COR-L47 (cell line): ENCODE results near the gene GCC2.
A peak's percentile ranks its signal among the peaks of the same experiment; 100 is the strongest.
"Not testable (repeated sequence)": the region's sequence is repeated elsewhere in the genome, so short reads cannot be mapped to it uniquely, and the experiment has no call there.

Source experiments
- DNase-seq: peaks from one replicate; lab custom pipeline; 2025; lab: John Stamatoyannopoulos, UW

The GCC2 gene, protein sequence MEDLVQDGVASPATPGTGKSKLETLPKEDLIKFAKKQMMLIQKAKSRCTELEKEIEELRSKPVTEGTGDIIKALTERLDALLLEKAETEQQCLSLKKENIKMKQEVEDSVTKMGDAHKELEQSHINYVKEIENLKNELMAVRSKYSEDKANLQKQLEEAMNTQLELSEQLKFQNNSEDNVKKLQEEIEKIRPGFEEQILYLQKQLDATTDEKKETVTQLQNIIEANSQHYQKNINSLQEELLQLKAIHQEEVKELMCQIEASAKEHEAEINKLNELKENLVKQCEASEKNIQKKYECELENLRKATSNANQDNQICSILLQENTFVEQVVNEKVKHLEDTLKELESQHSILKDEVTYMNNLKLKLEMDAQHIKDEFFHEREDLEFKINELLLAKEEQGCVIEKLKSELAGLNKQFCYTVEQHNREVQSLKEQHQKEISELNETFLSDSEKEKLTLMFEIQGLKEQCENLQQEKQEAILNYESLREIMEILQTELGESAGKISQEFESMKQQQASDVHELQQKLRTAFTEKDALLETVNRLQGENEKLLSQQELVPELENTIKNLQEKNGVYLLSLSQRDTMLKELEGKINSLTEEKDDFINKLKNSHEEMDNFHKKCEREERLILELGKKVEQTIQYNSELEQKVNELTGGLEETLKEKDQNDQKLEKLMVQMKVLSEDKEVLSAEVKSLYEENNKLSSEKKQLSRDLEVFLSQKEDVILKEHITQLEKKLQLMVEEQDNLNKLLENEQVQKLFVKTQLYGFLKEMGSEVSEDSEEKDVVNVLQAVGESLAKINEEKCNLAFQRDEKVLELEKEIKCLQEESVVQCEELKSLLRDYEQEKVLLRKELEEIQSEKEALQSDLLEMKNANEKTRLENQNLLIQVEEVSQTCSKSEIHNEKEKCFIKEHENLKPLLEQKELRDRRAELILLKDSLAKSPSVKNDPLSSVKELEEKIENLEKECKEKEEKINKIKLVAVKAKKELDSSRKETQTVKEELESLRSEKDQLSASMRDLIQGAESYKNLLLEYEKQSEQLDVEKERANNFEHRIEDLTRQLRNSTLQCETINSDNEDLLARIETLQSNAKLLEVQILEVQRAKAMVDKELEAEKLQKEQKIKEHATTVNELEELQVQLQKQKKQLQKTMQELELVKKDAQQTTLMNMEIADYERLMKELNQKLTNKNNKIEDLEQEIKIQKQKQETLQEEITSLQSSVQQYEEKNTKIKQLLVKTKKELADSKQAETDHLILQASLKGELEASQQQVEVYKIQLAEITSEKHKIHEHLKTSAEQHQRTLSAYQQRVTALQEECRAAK (N-terminal part only)

DNA sequence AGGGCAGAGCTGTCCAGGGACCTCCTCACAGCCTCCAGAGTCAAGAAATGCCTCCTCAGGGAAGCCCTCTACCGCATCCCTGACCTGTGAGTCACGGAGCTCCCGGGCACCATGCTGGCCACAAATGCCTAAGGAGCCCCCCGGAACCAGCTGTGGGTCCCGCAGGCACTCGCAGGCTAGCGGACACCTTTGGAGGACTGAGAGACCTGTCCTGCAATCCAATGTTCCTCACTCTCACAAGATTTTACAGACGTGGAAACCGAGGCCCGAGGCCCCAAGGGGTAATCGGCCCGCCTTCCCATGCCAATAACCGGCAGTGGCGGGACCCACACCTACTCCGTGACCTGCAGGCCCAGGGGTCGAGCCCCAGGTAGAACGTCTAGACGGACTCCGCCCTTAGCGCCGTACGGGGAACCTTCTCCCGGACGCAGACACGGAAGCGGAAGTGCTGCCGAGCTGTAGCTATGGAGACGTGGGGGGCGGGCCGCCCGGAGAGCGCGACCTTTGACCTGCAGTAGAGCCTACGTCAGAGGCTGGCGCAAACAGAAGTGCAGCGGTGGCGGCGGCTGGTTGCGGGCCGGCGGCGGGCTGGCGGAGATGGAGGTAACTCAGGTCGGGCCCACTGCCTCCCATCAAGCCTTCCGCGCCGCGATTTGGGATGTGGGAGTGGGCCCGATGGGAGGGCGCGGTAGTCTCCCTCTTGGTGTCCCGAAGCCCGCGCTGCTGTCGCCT is at the start of gene GCC2:
Gene GCC2 (plus strand): TSS at position 529 of the 732 bp plus-strand sequence. CDS start 69 bp downstream, at position 598.
- DNase-seq: peak; percentile 91

DNA sequence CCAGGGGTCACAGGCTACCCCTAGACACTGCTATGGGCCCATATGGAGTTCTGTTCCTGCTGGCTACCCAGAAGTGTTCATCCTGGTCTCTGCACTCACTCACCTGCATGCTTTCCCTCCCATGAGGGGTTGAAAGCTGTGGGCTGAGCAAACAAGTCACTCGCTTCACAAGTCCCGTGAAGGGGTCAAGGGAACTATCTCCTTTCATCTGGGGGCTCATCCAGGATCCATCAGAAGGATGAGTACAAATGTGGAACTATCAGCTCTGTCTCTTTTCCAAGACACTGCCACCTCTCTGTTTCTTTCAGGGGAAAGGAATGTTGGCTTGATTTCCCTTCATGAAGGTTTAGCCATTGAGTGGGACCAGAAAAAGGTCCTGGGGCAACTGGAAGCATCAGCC is 49.5 kb upstream of the GCC2 start:
- no peak for DNase-seq

DNA sequence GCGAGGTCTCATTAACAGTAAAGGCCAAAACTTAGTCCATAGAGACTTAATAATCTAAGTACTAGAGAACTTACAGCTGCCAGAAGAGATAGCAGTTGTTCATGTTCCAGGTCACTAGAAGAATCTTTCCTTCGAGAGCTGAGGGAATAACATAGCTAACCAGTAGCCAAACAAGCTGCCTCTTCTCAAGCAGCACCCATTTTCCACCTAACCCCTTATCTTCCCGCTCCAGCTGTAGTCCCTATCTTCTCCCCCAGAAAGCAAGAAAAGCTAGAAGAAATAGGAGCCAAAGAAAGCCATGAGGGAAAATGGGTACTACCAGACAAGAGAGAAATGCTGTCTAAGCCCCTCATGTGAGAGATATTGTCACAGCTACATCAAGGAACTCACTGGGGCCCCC is 47.2 kb upstream of the GCC2 start:
- DNase-seq: no peak

DNA sequence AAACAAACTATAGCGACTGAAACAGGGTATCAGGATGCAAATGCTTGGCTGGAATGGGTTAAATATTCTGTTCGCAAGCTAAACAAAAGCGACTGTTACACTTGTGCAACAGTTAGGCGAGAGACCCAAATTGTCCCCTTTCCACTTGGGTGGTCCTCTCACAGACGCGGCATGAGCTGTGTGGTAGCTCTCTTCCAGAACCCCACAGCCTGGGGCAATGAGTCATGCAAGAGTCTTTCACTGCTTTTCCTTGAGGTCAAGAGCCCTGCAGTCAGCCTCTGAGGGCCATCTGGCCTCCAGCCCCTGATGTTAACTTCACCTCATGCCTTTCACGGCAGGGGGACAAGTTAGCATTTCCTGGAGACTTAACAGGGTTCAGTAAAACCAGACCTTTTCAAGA is 45.5 kb upstream of the GCC2 start:
- DNase-seq: no peak

DNA sequence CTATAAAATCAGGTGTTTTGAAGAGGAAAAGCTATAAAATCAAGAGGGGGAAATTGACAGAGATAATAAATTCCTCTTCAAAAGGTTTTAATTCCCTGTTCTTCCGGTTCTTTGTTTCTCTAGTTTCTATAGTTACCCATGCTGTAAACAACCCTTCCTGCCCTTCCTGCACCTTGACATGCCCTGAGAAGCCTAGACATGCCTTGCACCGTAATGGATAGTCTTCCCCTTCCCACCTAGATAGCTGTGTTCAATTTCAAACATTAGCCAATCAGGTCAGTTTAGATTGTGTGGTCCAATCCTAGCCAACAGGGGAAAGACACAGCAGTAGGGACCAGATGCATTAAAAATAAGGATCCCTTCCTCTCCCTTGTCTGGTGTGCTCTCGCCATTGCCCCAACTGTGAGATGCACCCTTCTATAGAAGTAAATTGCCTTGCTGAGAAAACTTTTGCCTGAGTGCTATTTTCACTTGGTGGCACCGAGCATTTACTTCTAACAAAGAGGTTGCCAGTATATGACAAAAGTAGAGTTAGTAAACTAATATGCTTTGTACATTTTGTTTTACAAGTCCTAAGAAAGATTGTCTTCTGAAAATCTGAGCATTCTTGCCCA is 44.1 kb upstream of the GCC2 start:
- DNase-seq: no peak

DNA sequence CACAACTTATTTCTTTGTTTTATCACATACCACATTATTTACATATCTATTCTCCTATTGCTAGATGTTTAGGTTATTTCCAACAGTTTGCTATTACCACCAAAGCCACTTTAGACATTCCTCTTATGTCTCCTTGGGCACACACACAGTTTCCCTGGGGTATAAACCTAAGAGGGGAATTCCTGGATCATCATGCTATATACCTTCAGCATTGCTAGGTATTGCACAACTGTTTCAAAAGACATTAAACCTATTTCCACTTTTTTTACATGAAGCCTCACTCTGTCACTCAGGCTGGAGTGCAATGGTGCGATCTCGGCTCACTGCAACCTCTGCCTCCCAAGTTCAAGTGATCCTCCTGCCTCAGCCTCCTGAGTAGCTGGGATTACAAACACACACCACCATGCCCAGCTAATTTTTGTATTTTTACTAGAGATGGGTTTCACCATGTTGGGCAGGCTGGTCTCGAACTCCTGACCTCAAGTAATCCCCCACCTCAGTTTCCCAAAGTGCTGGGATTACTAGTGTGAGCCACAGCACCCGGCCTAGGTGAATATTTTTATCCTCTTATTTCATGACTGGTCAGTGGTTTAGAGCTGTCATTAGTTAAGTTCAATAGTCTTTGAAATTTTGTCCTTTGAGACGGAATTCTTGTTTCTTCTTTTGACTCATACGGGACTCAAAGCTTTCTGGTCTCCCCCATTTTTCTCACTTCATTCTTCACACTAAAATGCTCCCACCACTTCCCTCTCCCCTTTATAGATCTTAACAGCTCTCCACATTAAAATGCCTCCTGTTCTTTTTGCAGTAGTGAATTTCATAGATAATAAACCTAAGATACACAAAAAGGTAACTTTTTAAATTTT is 40.9 kb upstream of the GCC2 start:
- no peak for DNase-seq

DNA sequence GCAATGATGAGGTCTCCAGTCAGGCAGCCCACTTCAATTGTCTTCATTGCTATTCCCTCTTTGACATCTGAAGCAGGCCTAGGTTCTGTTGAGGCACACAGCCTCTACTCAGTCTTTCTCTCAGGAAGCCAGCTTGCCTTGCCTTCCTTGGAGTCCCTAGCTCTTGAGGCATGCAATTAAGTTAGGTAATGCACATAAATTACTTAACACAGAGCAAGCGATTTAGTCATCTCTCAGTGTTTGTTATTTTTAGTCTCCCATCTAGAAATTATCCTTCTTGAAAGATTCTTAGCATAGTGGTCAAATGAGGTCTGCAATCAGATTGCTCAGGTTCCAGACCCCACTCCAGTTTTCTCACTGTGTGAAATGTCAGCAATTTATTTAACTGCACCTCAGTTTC is 39.2 kb upstream of the GCC2 start:
- no peak for DNase-seq

DNA sequence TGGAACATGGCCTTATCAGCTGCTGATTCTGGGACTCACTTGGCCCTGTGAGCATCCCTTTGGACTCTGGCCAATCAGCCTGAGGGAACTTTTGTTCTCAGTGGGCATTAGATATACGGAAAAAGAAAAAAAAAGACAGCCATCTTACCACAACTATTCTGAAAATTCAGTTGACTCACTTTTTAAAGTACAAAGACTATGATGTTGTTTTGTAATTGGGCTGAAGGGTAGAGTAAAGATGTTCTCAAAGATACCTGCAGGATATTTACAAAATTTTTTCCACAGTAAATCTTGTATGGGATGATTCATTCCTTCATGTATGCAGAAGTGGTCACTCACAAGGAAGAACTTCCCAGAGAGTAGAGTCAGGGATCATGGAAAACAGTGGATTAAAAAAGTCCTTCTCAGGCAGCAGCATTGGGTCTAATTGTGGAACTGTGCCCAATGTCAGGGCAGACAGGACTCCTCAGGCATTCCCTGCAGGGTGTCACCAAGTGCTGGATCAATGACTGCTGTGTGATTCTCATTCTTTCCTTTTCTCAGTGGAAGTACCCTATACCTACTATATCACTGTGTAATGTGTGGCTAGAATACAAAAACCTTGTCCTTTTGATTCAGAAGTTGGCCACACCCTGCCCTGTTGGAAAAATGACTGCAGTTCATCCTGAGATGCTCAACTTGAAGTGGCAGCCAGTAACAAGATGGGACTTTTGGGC is 35.9 kb upstream of the GCC2 start:
- no peak for DNase-seq

DNA sequence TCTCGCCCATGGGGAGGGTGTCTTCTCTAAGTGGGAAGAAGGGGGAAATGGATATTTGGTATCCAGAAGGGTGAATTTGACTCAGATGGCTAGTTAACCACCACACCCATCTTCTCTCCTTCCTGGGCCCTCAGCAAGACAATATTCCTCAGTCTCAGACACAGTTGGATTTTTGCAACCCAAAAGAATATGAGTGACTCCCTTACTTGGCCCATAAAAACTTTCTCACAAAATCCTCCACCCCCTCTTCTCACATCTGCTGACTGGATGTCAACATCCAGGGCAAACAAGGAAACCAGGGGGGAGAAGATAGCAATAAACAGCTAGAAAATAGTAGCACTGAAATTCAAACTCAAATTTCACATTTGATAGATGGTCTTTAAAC is 35.3 kb upstream of the GCC2 start:
- no peak for DNase-seq

DNA sequence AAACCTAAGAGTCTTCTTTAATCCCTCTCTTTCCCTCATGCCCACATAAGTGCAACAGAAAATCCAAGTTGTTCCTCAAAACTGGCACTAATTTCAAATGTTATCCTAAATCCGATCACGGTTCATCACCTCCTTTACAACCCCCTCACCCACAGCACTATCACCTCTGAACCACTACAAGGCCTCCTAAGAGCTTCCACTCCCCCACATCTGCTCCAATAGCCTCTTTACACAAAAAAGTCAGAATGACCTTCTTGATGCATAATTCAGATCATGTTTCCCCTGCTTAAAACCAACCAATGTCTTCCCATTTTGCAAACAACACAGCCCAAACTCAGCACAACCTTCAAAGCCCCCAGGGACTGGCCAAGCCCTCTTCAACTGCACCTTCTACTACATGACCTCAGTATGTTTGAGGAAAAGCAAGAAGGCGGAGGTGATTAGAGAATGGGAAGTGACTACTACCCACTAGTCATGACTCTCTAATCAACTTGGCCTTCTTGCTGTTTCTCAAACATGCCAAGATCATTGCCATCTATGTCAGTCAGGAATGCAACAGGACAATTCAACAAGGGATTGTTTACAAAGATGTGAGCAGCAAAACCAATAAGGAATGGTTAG is 34.6 kb upstream of the GCC2 start:
- no peak for DNase-seq

DNA sequence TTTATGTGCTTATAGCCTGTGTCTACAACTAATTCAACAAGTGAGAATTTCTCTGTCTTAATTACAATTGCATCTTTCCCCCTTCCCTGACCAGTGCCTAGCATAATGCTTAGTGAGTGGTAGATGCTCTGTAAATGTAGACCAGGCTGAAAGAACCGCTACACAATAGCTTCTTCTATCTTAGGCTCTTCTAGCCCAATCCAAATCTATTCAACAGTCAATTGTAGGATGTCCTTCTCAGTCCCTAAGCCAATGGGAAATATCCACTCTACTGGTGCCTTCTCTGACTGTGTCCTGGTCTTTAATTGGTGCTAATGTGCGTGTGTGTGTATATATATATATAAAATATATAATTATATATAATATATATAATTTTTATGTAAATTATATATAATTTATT is 34.1 kb upstream of the GCC2 start:
- no peak for DNase-seq

DNA sequence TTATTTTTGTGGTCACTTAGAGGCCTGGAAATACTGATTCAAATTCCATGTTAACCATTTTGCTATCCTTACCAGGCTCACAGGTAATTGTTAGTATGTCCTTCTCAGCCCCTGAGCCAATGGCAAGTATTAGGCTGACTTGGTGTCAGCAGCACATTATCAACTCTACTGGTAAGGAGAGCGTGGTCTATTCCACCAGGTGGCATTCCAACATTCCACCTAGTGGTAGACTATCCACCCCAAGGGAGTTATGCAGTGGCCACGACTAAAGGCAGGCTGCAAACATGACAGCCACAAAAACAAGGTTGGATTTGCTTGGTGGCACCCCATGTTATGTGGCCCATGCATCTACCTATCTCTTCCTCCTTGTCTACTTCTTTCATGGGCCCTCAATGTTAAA is 31.8 kb upstream of the GCC2 start:
- peak; percentile 24 for DNase-seq

DNA sequence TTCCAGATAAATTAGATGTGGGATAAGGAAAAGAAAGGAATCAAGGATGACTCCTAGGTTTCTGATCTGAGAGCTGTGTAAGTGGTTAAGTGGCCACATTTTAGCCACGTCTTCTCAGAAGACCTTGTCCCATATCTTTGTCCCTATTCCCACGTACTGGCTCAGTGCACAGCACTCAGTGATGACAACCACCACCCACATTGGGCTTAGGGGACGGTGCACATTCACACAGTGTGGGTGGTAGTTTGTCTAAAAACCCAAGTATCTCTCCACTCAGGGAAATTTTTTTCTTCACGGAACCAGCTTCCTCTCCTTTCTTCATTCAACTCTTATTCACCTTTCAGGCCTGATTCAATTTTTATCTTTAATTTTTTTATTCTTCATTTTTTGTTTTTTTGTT is 30.6 kb upstream of the GCC2 start:
- no peak for DNase-seq

DNA sequence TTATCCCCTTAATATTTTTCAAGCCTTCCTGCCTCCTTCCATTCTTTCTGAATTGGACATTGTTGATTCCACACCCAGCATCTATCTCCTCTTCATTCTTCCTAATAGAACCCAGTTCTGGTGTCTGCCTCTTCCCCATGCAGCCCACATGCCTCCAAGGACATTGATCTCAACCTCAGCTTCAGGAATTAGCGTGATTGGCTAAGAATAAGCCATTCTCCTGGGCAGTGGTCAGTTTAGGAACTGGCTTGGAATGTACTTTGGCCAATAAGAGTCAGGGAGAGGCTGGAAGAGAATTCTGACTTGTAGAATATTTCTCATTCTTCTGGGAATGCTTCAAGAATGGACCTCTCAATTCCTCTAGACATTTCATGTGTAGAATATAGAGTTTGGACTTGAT is 25.9 kb upstream of the GCC2 start:
- no peak for DNase-seq

DNA sequence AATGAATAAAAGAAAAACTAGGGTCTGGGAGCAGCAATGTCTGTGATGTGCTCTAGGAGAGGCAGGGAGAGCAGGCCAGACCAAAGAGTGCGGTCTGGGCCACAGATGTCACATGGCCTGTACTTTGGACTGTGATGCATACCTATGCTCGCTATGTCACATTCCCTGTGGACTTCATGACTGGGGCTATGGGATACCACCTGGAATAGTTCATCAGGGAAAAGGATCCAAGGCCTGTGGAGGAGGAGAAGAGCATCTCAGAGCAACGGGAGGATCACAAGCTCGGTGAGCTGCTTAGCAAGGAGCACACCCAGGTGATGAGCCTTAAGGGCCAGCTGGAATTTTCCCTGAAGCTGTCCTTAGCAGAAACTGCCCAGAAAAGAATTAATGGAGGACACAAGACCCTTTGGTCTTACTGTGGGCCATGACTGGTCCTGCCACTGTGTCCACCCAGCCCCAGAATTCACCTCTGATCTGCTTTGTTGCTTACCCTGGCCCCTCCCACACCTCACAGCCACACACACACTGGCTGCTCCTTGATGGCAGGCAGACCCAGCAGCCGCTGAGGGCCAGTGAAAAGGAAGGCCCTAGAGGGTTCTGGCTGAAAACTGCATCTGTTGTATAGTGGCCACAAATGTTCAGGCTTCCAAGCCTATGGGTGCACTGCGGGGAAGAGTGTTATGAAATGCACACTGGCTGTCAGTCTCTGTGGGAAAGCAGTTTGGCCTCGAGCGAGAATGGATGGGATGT is 25.3 kb upstream of the GCC2 start:
- DNase-seq: no peak

DNA sequence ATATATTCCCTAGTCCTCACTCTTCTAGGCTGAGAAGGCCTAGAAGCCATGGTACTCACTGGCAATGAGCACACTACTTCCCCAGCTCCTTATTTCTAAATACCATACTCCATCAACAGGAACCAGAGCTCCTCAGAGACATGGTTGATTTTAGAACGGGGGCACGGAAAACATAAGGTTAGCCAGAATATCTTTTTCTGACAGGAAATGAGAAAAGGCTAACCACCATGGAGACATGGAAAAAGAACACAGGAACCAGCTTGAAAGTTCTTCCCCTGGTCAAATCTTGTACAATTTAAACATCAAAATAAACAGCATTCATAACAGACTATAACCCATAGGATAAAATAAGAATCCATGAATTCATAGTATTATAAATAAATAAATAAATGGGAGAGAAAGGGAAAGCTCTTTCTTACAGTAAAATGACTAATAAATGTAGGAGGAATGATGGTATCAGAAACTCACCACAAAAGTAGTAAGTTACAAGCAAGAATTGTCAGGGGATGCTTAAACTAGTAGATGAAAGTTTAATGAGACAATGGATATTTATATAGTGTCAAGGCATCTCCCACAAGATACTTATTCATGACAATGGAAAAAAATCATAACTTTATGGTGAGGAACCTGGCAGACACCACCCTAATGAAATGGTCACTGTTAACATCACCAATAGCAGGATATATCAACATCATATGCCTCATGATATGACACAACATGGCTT is 20.6 kb upstream of the GCC2 start:
- DNase-seq: no peak

DNA sequence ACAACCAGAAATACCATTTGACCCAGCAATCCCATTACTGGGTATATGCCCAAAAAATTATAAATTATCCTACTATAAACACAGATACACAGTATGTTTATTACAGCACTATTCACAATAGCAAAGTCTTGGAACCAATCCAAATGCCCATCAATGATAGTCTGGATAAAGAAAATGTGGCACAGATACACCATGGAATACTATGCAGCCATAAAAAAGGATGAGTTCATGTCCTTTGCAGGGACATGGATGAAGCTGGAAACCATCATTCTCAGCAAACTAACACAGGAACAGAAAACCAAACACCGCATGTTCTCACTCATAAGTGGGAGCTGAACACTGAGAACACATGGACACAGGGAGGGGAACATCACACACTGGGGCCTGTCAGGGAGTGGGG is 13.4 kb upstream of the GCC2 start:
- not testable (repeated sequence) for DNase-seq

DNA sequence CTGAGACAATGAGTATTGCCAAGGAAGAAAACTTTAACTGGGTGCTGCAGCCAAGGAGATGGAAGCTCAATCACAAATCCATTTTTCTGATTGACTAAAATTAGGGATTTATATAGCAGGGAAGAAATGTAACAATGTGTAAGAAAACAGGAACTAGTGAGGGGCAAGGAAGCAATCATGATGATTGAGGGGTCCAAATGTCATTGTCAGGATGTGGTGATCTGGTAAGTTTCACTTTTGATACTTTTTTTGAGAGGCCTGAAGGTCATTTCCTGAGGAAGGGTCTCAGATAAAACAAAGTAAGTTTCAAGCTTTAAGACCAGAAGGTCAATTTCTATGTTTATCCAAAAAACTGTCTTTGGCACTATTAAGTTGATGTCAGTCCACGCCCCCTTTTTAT is 12.0 kb upstream of the GCC2 start:
- no peak for DNase-seq
